AG09309 (cell line): ENCODE results near the gene SCART1.
"Not testable (repeated sequence)": the region's sequence is repeated elsewhere in the genome, so short reads cannot be mapped to it uniquely, and the experiment has no call there.

ENCODE experiments used
- DNase-seq: peaks from one replicate; pipeline ENCODE4 v3.0.0-alpha.2; 2010; ENCODE audit warnings: low read depth
- H3K4me3 ChIP-seq: 2 replicates; pipeline ENCODE4 v1.5.1; 2011; ENCODE audit warnings: mild to moderate bottlenecking, low read depth, low read length, moderate library complexity; ENCODE audit not compliant: control insufficient read depth
- TF ChIP-seq, protein P1 (sequence below): IDR thresholded peaks from 2 replicates; pipeline ENCODE4 v1.5.1; 2011; ENCODE audit warnings: mild to moderate bottlenecking, low read depth, low read length, inconsistent platforms; ENCODE audit not compliant: insufficient read depth, control insufficient read depth; ENCODE audit errors: missing control alignments

SCART1 gene

DNA sequence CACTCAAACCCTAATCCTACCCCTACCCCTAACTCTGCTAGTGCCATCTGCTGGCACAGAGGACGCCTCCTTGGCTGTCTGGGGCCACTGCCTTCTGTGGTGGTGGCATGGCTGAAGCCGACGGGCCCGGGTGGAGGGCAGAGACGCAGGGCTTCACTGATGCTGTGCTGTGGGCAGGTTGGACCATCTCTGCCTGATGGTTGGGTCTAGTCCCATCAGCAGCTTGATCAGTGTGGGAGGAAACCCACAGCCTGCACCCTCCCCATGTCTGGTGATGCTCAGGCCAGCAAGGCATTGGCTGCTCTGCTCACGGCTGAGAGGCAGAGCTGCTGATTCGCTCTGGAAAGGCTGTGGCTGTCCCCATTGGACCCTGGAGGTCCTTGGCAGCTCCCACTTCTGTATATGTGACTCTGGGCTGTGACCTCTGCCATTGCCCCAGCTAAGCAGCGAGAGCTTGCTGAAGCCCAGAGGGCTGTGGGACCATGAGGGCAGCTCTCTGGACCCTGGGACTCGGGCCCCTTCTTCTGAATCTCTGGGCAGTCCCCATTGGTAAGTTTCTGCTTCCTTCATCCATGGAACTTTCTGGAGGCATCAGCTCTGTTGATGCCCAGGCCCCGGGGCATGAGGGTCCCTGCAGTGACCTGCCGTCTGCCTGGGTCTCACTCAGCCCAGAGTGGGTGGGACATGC lies at the start of gene SCART1:
TSS of gene SCART1 (plus strand) at position 430 of the 688 bp plus-strand sequence. CDS start at position 483, 53 bp downstream.
- H3K4me3 ChIP-seq, result no peak within 1 kb of the TSS
- TF ChIP-seq, protein P1, sequence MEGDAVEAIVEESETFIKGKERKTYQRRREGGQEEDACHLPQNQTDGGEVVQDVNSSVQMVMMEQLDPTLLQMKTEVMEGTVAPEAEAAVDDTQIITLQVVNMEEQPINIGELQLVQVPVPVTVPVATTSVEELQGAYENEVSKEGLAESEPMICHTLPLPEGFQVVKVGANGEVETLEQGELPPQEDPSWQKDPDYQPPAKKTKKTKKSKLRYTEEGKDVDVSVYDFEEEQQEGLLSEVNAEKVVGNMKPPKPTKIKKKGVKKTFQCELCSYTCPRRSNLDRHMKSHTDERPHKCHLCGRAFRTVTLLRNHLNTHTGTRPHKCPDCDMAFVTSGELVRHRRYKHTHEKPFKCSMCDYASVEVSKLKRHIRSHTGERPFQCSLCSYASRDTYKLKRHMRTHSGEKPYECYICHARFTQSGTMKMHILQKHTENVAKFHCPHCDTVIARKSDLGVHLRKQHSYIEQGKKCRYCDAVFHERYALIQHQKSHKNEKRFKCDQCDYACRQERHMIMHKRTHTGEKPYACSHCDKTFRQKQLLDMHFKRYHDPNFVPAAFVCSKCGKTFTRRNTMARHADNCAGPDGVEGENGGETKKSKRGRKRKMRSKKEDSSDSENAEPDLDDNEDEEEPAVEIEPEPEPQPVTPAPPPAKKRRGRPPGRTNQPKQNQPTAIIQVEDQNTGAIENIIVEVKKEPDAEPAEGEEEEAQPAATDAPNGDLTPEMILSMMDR, result no peak
- DNase-seq, result no peak

DNA sequence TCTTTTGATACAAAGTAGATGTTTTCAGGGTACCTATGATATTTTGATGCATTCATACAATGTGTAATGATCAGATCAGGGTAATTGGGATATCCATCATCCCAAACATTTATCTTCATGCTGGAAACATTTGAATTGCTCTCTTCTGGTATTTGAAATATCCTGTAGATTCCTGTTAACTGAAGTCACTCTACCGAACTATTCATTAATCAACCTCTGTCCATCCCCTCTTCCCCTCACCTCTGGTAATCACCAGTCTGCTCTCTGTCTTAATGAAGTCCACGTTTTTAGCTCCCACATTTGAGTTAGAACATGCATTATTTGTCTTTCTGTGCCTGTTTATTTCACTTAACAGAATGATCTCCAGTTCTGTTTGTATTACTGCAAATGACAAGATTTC lies 48.5 kb upstream of the SCART1 start:
- H3K4me3 ChIP-seq, result no peak overlapping the region
- DNase-seq, result no peak
- TF ChIP-seq, protein P1, result no peak

DNA sequence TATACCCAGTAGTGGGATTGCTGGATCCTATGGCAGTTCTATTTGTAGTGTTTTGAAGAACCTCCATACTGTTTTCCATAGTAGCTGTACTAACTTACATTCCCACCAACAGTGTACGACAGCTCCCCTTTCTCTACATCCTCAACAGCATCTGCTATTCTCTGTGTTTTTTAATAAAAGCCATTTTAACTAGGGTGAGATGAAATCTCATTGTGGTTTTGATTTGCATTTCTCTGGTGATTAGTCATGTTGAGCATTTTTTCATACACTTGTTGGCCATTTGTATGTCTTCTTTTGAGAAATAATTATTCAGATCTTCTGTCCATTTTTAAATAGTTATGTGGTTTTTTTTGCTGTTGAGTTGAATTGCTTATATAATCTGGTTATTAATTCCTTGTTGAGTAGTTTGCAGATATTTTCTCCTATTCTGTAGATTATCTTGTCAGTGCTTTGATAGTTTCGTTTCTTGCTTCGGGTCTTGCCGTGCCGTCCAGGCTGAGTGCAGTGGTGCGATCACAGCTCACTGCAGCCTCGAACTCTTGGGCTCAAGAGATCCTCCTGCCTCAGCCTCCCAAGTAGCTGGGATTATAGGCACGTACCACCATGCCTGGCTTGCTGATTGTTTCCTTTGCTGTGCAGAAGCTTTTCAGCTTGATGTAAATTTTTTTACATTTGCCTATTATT lies 47.8 kb upstream of the SCART1 start:
- peak; percentile 7 for DNase-seq
- no peak overlapping the region for H3K4me3 ChIP-seq

DNA sequence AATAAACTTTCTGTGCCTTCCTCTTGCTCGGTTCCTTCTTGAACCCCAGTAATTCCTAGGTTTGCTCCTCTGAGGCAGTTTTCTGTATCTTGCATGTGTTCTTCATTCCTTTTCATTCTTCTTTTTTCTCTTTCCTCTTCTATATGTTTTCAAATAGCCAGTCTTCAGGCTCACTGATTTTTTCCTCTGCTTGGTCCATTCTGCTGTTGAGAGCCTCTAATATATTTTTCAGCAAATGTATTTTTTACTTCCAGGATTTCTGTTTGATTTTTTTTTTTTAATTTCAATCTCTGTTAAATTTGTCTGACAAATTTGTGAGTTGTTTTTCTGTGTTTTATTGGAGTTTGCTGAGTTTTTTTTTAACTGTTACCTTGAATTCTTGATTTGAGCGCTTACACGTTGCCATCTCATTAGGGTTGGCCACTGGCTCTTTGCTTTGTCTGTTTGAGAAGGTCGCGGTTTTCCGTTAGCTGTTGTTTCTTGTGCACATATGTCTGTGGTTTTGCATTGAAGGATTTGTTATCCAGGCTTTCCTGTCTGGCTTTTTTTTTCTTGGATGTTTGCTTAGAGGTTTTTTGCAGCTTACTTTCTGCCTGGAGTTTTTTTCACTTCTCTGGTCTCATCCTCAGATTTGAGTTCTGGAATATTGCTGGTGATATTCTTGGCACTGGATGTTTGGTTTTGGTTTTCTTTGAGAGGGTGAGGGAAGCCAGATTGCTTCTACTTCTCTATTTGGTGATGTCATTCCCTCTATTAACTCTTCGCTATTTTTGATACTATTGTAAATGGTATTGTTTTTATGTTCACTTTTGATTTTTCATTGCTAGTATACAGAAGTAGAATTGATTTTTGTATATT lies 42.0 kb upstream of the SCART1 start:
- no peak for DNase-seq
- H3K4me3 ChIP-seq, result no peak overlapping the region
- TF ChIP-seq, protein P1, result no peak

More for the DNA sequence above, 47.8 kb upstream of the SCART1 start:
- TF ChIP-seq, protein P1, result no peak

DNA sequence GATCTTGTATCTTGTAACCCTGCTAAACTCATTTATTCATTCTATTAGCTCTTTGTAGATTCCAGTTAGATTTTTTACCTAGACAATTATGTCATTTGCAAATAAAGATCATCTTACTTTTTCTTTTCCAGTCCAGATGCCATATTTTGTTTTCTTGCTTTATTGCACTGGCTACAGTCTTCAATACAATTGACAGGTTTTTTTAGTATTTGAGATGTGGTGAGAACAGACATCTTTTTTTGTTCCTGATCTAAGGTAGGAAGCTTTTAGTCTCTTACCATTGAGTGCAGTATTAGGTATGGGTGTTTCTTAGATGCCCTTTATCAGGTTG lies 41.4 kb upstream of the SCART1 start:
- TF ChIP-seq, protein P1, result no peak
- H3K4me3 ChIP-seq, result no peak overlapping the region
- DNase-seq, result no peak

DNA sequence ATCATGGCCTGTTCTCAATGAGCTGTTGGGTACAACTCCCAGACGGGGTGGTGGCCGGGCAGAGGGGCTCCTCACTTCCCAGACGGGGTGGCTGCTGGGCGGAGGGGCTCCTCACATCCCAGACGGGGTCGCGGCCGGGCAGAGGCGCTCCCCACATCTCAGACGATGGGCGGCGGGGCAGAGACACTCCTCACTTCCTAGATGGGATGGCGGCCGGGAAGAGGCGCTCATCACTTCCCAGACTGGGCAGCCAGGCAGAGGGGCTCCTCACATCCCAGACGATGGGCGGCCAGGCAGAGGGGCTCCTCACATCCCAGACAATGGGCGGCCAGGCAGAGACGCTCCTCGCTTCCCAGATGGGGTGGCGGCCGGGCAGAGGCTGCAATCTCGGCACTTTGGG lies 39.3 kb upstream of the SCART1 start:
- not testable (repeated sequence) for DNase-seq, H3K4me3 ChIP-seq

DNA sequence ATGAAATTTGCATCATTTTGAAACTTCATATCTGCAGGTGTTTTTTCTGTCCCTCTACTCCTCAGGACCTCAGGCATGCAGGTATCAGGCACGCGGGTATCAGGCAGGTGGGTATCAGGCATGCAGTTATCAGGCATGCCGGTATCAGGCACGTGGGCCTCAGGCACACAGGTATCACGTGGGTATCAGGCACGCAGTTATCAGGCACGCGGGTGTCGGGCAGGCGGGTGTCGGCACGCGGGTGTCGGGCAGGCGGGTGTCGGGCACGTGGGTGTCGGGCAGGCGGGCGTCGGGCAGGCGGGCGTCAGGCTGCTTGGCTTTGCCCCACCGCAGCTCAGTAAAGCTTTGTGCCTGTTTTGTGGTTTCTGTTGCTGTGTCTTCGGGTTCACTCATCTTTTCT lies 38.0 kb upstream of the SCART1 start:
- no peak for DNase-seq
- no peak overlapping the region for H3K4me3 ChIP-seq
- TF ChIP-seq, protein P1, result no peak
